Measurements from ENCODE around the gene CDH3. TPM values are rescaled to one million over a fixed set of nuclear protein-coding genes. Genes with fewer than 3 reads are reported as not detected.

The CDH3 gene
- total RNA-seq, 1 donor from 2014 or later = 10.2 TPM

- intact Hi-C loops (cut with DNase I) = no loop called here
- ATAC-seq (no peak), DNase-seq (ENCODE audit: low spot score) (no peak)
These were observed 83.4 kb downstream of the CDH3 start for GRCh38 chr16:68728523-68728922.

GRCh38 chr16:68731637-68732036 lies 86.5 kb downstream of the CDH3 start:
- intact Hi-C loops (cut with DNase I) = no loop called here
- no peak for DNase-seq (ENCODE audit: low spot score)

GRCh38 chr16:68732042-68732680 lies 87.1 kb downstream of the CDH3 start:
- ATAC-seq (no peak), DNase-seq (ENCODE audit: low spot score) (no peak)
- intact Hi-C loops (cut with DNase I) = no loop called here

More at GRCh38 chr16:68731637-68732036, 86.5 kb downstream of the CDH3 start:
- no peak for ATAC-seq

- DNase-seq (ENCODE audit: low spot score) (no peak), ATAC-seq (no peak)
- intact Hi-C loops (cut with DNase I) = no loop called here
These were observed 87.8 kb downstream of the CDH3 start for GRCh38 chr16:68732741-68733399.

GRCh38 chr16:68733570-68733969 lies 88.5 kb downstream of the CDH3 start:
- intact Hi-C loops (cut with DNase I) = no loop called here
- ATAC-seq (no peak), DNase-seq (ENCODE audit: low spot score) (no peak)

- DNase-seq (ENCODE audit: low spot score) (no peak), ATAC-seq (no peak)
- intact Hi-C loops (cut with DNase I) = no loop called here
These were observed 89.7 kb downstream of the CDH3 start for GRCh38 chr16:68734782-68735181.

GRCh38 chr16:68736561-68736960 lies 91.5 kb downstream of the CDH3 start:
- ATAC-seq (no peak), DNase-seq (ENCODE audit: low spot score) (no peak)
- intact Hi-C loops (cut with DNase I) = no loop called here

- intact Hi-C loops (cut with DNase I) = no loop called here
- ATAC-seq (peak; percentile 24), DNase-seq (ENCODE audit: low spot score) (peak; percentile 61)
These were observed 92.1 kb downstream of the CDH3 start, which contains the start of gene CDH1 for GRCh38 chr16:68737046-68737729. Gene CDH1 (plus strand): TSS chr16:68737292. CDS start chr16:68737416, 124 bp downstream.

GRCh38 chr16:68737730-68738629 lies 92.9 kb downstream of the CDH3 start:
- peak; percentile 29 for ATAC-seq
- intact Hi-C loops (cut with DNase I) = no loop called here
- no peak for DNase-seq (ENCODE audit: low spot score)

- intact Hi-C loops (cut with DNase I) = no loop called here
- ATAC-seq (no peak), DNase-seq (ENCODE audit: low spot score) (no peak)
These were observed 95.0 kb downstream of the CDH3 start for GRCh38 chr16:68739964-68740627.

- DNase-seq (ENCODE audit: low spot score) (no peak), ATAC-seq (no peak)
- intact Hi-C loops (cut with DNase I) = no loop called here
These were observed 95.7 kb downstream of the CDH3 start for GRCh38 chr16:68740628-68741346.

GRCh38 chr16:68743664-68744063 lies 98.6 kb downstream of the CDH3 start:
- intact Hi-C loops (cut with DNase I) = no loop called here
- ATAC-seq (no peak), DNase-seq (ENCODE audit: low spot score) (no peak)

- intact Hi-C loops (cut with DNase I) = no loop called here
- ATAC-seq (no peak), DNase-seq (ENCODE audit: low spot score) (no peak)
These were observed 99.7 kb downstream of the CDH3 start for GRCh38 chr16:68744744-68745280.

GRCh38 chr16:68746951-68747350 lies 101.8 kb downstream of the CDH3 start:
- no peak for DNase-seq (ENCODE audit: low spot score)
- intact Hi-C loops (cut with DNase I) = no loop called here
- ATAC-seq = no peak

- no peak for ATAC-seq
- intact Hi-C loops (cut with DNase I) = no loop called here
- no peak for DNase-seq (ENCODE audit: low spot score)
These were observed 104.3 kb downstream of the CDH3 start for GRCh38 chr16:68749432-68749831.
